Panc1 (cell line): ENCODE data around the gene HOXB5. TPM values are rescaled to one million over a fixed set of nuclear protein-coding genes. Genes with fewer than 3 reads are reported as not detected.

Source experiments
- ATAC-seq: fragments of 200-7000 bp; cut with Tn5 transposase; 2 replicates; pipeline ENCODE4 v1.9.1; 2020; ENCODE audit warnings: mild to moderate bottlenecking, moderate library complexity
- Bru-seq: library from RNA; stranded (reverse); fragments of 400-500 nt; gene quantifications from one replicate; lab custom pipeline; 2021; lab: Mats Ljungman, UMichigan
- BruChase-seq, 2 experiments: library from RNA; stranded (reverse); fragments of 400-500 nt; gene quantifications; one replicate each; lab custom pipeline; 2021; lab: Mats Ljungman, UMichigan
- BruUV-seq: library from RNA; stranded (reverse); fragments of 400-500 nt; replicated peaks from 2 replicates; lab custom pipeline; 2021; lab: Mats Ljungman, UMichigan
- CTCF ChIA-PET: fragments of 300-600 bp; sonication (Branson Sonifier 250); formaldehyde crosslinking; loops from one replicate; lab custom pipeline; 2022; ENCODE audit warnings: antibody characterized with exemption; lab: Charles Lee
- POLR2A ChIA-PET: fragments of 300-600 bp; sonication (Branson Sonifier 250); formaldehyde crosslinking; loops from one replicate; lab custom pipeline; 2022; ENCODE audit warnings: antibody characterized with exemption; lab: Charles Lee
- DNase-seq: peaks from one replicate; pipeline ENCODE4 v3.0.0-alpha.2; 2010; ENCODE audit warnings: low read depth, low spot score
- H3K27ac ChIP-seq: 2 replicates; pipeline ENCODE4 v1.5.1; 2011; ENCODE audit warnings: mild to moderate bottlenecking, low read length, inconsistent platforms
- H3K27me3 ChIP-seq: fragments of 200-500 bp; sonication (Bioruptor generic); 2 replicates; pipeline ENCODE4 v1.6.0; 2014; ENCODE audit warnings: low read length, inconsistent platforms; ENCODE audit not compliant: control insufficient read depth, insufficient read depth
- H3K36me3 ChIP-seq: fragments of 200-500 bp; sonication (Bioruptor generic); 2 replicates; pipeline ENCODE4 v1.5.1; 2014; ENCODE audit warnings: inconsistent platforms, mild to moderate bottlenecking, low read length, moderate library complexity; ENCODE audit not compliant: control insufficient read depth, insufficient read depth
- H3K4me1 ChIP-seq: 2 replicates; pipeline ENCODE4 v1.5.1; 2011; ENCODE audit warnings: inconsistent platforms, mild to moderate bottlenecking, low read length, moderate library complexity; ENCODE audit not compliant: control insufficient read depth, insufficient read depth
- H3K4me3 ChIP-seq, 2 experiments: 2 replicates each; pipeline ENCODE4 v1.5.1; 2011 to 2012; ENCODE audit warnings: low read depth in 2 of 2, low read length in 2 of 2, mild to moderate bottlenecking in 2 of 2, inconsistent platforms in 1 of 2, moderate library complexity in 1 of 2
- H3K9me3 ChIP-seq: fragments of 200-500 bp; sonication (Bioruptor generic); 2 replicates; pipeline ENCODE4 v1.5.1; 2014; ENCODE audit warnings: low read depth, mild to moderate bottlenecking, inconsistent platforms, low read length, moderate library complexity; ENCODE audit not compliant: control insufficient read depth, insufficient read depth
- POLR2AphosphoS5 ChIP-seq: IDR thresholded peaks from 2 replicates; pipeline ENCODE4 v1.6.1; 2012; ENCODE audit warnings: mild to moderate bottlenecking, low read depth, low read length, moderate library complexity
- SIN3A ChIP-seq: IDR thresholded peaks from 2 replicates; pipeline ENCODE4 v1.6.1; 2012; ENCODE audit warnings: low read depth, mild to moderate bottlenecking, low read length, moderate library complexity, borderline replicate concordance; ENCODE audit not compliant: insufficient read depth
- TCF7L2 ChIP-seq: IDR thresholded peaks from 2 replicates; pipeline ENCODE4 v1.6.1; 2011; ENCODE audit warnings: mild to moderate bottlenecking, low read depth, low read length, inconsistent platforms
- in situ Hi-C: cut with HindIII; loops from 2 replicates; pipeline ENCODE4 v1.10.0; 2016; ENCODE audit warnings: low sequenced_read_pairs, low pct_unique_long_range_greater_than_20kb
- intact Hi-C: fragments of 100-400 bp; cut with micrococcal nuclease; formaldehyde crosslinking; loops from one replicate; pipeline ENCODE4 v1.10.0; 2022; ENCODE audit not compliant: unreplicated experiment
- long read RNA-seq: library from polyadenylated mRNA; unstranded; transcript quantifications from one replicate; pipeline ENCODE4 v2.0.0, GENCODE V29; 2021; ENCODE audit not compliant: unreplicated experiment
- polyA plus RNA-seq: library from polyadenylated mRNA; unstranded; fragments of >200 nt; gene quantifications from one replicate; pipeline ENCODE4 v1.2.1, GENCODE V29; 2012; ENCODE audit warnings: missing spikeins; ENCODE audit not compliant: insufficient read length
- total RNA-seq: library from RNA; stranded (reverse); gene quantifications from one replicate; pipeline ENCODE4 v1.2.1, GENCODE V29; 2021; ENCODE audit not compliant: unreplicated experiment
- TF ChIP-seq, protein P1 (sequence below), 2 experiments: IDR thresholded peaks; 2 replicates each; pipeline ENCODE4 v1.6.1; 2011 to 2012; ENCODE audit warnings: low read depth in 2 of 2, control low read depth in 1 of 2, low read length in 1 of 2, mild to moderate bottlenecking in 1 of 2, moderate library complexity in 1 of 2; ENCODE audit not compliant: insufficient read depth in 1 of 2
- TF ChIP-seq, protein P2 (sequence below): fragments of 450-650 bp; IDR thresholded peaks from 2 replicates; pipeline ENCODE4 v1.5.1; 2017; ENCODE audit warnings: mild to moderate bottlenecking

HOXB5 gene
- total RNA-seq (67.2 TPM), Bru-seq, nascent RNA (percentile 98 among the genes with signal in this experiment), BruChase-seq, experiment 1, labeled RNA remaining after a 2-hour chase (percentile 99 among the genes with signal in this experiment), BruChase-seq, experiment 2, labeled RNA remaining after a 6-hour chase (percentile 97 among the genes with signal in this experiment)
- polyA plus RNA-seq = 64.4 TPM
- long read RNA-seq, transcript HOXB5-201 (2 exons, 2,041 nt) = major isoform, 49 of 55 reads
- long read RNA-seq, partial matches to known transcripts = 0 of 55 reads
- long read RNA-seq, other reads (novel, unspliced or antisense) = 6 of 55 reads

DNA sequence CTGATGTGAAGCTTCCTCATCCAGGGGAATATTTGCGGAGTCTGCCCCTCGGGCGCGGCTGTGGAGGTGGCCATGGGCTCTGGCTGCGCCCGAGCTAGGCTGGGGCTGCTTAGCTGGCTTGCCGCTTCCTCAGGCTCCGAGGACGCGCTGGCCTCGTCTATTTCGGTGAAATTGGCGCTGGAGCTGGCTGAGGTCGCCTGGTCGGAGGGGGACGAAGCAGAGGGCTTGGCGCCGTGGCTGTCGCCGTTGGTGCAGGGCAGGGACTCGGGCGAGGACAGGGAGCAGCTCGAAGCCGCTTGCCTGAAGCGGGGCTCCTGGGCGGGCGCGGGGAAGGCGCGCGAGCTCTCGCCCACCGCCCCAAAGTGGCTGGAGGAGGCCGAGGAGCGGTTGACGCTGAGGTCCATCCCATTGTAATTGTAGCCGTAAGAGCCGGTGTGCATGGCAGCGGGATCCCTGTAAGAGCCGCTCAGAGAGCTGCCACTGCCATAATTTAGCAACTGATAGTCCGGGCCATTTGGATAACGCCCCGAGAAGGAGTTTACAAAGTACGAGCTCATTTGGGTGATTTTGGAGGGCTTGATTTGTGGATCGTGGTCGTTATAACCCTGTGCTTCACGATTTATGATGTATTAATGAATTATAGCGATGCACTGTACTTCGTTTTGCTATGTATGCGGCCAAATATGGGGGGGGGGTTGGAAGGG, at the start of gene HOXB5:
TSS of gene HOXB5 (minus strand) at position 654 of the 704 bp plus-strand sequence. CDS start at position 557, 97 bp downstream.
- H3K27ac ChIP-seq = peak within 1 kb of the TSS; percentile 99
- ATAC-seq (peak; percentile 1; the same call in 1 of the 2 replicates), DNase-seq (no peak)
- CTCF ChIA-PET = interaction anchor here (1.0 to 1.5 kb wide), 4 partner anchors 20 to 332 kb away, joined by 3 to 10 read pairs (median 6); no protein-coding TSS in a partner anchor
- in situ Hi-C loops = no loop called here
- peak within 1 kb of the TSS; percentile 70 to 99 for H3K4me3 ChIP-seq
- H3K36me3 ChIP-seq = no peaks in the 10 kb centered on the region; the same call in 1 of the 2 replicates
- no peaks in the 10 kb centered on the region for H3K9me3 ChIP-seq
- POLR2A ChIA-PET = interaction anchor here (0.6 to 1.2 kb wide), 5 partner anchors 8 to 331 kb away, joined by 3 to 5 read pairs (median 4); partner anchors contain the start of gene HOXB8
- H3K4me1 ChIP-seq = peaks cover 66% of the 10 kb centered on the region
- TF ChIP-seq, protein P1, sequence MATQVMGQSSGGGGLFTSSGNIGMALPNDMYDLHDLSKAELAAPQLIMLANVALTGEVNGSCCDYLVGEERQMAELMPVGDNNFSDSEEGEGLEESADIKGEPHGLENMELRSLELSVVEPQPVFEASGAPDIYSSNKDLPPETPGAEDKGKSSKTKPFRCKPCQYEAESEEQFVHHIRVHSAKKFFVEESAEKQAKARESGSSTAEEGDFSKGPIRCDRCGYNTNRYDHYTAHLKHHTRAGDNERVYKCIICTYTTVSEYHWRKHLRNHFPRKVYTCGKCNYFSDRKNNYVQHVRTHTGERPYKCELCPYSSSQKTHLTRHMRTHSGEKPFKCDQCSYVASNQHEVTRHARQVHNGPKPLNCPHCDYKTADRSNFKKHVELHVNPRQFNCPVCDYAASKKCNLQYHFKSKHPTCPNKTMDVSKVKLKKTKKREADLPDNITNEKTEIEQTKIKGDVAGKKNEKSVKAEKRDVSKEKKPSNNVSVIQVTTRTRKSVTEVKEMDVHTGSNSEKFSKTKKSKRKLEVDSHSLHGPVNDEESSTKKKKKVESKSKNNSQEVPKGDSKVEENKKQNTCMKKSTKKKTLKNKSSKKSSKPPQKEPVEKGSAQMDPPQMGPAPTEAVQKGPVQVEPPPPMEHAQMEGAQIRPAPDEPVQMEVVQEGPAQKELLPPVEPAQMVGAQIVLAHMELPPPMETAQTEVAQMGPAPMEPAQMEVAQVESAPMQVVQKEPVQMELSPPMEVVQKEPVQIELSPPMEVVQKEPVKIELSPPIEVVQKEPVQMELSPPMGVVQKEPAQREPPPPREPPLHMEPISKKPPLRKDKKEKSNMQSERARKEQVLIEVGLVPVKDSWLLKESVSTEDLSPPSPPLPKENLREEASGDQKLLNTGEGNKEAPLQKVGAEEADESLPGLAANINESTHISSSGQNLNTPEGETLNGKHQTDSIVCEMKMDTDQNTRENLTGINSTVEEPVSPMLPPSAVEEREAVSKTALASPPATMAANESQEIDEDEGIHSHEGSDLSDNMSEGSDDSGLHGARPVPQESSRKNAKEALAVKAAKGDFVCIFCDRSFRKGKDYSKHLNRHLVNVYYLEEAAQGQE (IDR thresholded peaks at IDR 0.05; ENCODE audit: insufficient read depth in 1 of 2, low read depth in 2 of 2, low read length in 1 of 2) = no peak
- TF ChIP-seq, protein P2, sequence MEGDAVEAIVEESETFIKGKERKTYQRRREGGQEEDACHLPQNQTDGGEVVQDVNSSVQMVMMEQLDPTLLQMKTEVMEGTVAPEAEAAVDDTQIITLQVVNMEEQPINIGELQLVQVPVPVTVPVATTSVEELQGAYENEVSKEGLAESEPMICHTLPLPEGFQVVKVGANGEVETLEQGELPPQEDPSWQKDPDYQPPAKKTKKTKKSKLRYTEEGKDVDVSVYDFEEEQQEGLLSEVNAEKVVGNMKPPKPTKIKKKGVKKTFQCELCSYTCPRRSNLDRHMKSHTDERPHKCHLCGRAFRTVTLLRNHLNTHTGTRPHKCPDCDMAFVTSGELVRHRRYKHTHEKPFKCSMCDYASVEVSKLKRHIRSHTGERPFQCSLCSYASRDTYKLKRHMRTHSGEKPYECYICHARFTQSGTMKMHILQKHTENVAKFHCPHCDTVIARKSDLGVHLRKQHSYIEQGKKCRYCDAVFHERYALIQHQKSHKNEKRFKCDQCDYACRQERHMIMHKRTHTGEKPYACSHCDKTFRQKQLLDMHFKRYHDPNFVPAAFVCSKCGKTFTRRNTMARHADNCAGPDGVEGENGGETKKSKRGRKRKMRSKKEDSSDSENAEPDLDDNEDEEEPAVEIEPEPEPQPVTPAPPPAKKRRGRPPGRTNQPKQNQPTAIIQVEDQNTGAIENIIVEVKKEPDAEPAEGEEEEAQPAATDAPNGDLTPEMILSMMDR = no peak
- TF ChIP-seq POLR2AphosphoS5 = peak; percentile 75
- TF ChIP-seq SIN3A = 0 out of 2 replicates have a peak, but pooled peaks have one; percentile 52
- no TSS peak for BruUV-seq
- H3K27me3 ChIP-seq = no peaks in the 10 kb centered on the region
- intact Hi-C loops = no loop called here

- ChIA-PET POLR2A (no interaction called here), CTCF (interaction anchor here (0.5 kb wide), 1 partner anchor 48 kb away, joined by 4 read pairs; no protein-coding TSS in a partner anchor)
- DNase-seq (no peak), ATAC-seq (no peak)
- BruUV-seq = no TSS peak
- H3K4me3 ChIP-seq = no peak overlapping the region
- intact Hi-C loops (no loop called here), in situ Hi-C loops (no loop called here)
- TF ChIP-seq SIN3A (no peak), POLR2AphosphoS5 (no peak), TCF7L2 (no peak)
- TF ChIP-seq, protein P1 (IDR thresholded peaks at IDR 0.05; ENCODE audit: insufficient read depth in 1 of 2, low read depth in 2 of 2, low read length in 1 of 2) = no peak
- TF ChIP-seq, protein P2 = no peak
- H3K9me3 ChIP-seq = no peaks in the 10 kb centered on the region
- H3K27ac ChIP-seq = peak overlapping the region; percentile 99; the same call in 1 of the 2 replicates
- H3K4me1 ChIP-seq = peaks cover 47% of the 10 kb centered on the region
- no peaks in the 10 kb centered on the region for H3K27me3 ChIP-seq
- H3K36me3 ChIP-seq = peaks cover 9% of the 10 kb centered on the region; the same call in 1 of the 2 replicates
Measured at GRCh38 chr17:48642843-48643696, 49.5 kb upstream of the HOXB5 start.
